ENCODE measurements around the gene ACVR1.

Gene ACVR1

DNA sequence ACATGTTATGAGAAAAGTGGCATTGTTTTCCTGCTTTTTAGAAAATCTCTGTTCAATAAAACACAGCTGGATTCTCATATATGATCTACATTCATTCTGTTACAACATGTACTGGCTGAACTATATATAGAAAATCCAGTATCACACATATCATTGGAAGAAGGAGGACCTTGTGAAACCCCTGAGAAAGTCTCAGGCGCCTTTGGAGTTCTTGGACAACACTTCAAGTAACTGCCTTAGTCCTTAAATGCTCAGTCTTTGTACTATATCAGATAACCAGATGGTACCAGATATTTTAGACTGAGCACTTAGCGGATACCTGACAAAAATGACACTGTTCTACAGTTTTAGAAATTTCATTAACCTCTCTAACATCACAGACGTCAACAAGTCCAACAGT is 72.2 kb downstream of the ACVR1 start:
- TF ChIP-seq CSRNP3 (CRISPR knock-in tag; IDR thresholded peaks at IDR 0.05) (no peak), RARB (CRISPR knock-in tag; IDR thresholded peaks at IDR 0.05) (no peak), BACH2 (CRISPR knock-in tag; IDR thresholded peaks at IDR 0.05; ENCODE audit: borderline replicate concordance) (no peak), OSR1 (CRISPR knock-in tag; IDR thresholded peaks at IDR 0.05) (no peak), ZFP30 (CRISPR knock-in tag; IDR thresholded peaks at IDR 0.05) (no peak), ZNF565 (CRISPR knock-in tag; conservative IDR thresholded peaks at IDR 0.05; ENCODE audit: low read depth) (no peak), ZC3H10 (CRISPR knock-in tag; IDR thresholded peaks at IDR 0.05) (no peak), GLIS3 (CRISPR knock-in tag; IDR thresholded peaks at IDR 0.05) (no peak), ESRRG (CRISPR knock-in tag; IDR thresholded peaks at IDR 0.05) (no peak)
- TF ChIP-seq, protein P1, sequence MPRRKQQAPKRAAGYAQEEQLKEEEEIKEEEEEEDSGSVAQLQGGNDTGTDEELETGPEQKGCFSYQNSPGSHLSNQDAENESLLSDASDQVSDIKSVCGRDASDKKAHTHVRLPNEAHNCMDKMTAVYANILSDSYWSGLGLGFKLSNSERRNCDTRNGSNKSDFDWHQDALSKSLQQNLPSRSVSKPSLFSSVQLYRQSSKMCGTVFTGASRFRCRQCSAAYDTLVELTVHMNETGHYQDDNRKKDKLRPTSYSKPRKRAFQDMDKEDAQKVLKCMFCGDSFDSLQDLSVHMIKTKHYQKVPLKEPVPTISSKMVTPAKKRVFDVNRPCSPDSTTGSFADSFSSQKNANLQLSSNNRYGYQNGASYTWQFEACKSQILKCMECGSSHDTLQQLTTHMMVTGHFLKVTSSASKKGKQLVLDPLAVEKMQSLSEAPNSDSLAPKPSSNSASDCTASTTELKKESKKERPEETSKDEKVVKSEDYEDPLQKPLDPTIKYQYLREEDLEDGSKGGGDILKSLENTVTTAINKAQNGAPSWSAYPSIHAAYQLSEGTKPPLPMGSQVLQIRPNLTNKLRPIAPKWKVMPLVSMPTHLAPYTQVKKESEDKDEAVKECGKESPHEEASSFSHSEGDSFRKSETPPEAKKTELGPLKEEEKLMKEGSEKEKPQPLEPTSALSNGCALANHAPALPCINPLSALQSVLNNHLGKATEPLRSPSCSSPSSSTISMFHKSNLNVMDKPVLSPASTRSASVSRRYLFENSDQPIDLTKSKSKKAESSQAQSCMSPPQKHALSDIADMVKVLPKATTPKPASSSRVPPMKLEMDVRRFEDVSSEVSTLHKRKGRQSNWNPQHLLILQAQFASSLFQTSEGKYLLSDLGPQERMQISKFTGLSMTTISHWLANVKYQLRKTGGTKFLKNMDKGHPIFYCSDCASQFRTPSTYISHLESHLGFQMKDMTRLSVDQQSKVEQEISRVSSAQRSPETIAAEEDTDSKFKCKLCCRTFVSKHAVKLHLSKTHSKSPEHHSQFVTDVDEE (CRISPR knock-in tag; IDR thresholded peaks at IDR 0.05), result no peak
- TF ChIP-seq, protein P2, sequence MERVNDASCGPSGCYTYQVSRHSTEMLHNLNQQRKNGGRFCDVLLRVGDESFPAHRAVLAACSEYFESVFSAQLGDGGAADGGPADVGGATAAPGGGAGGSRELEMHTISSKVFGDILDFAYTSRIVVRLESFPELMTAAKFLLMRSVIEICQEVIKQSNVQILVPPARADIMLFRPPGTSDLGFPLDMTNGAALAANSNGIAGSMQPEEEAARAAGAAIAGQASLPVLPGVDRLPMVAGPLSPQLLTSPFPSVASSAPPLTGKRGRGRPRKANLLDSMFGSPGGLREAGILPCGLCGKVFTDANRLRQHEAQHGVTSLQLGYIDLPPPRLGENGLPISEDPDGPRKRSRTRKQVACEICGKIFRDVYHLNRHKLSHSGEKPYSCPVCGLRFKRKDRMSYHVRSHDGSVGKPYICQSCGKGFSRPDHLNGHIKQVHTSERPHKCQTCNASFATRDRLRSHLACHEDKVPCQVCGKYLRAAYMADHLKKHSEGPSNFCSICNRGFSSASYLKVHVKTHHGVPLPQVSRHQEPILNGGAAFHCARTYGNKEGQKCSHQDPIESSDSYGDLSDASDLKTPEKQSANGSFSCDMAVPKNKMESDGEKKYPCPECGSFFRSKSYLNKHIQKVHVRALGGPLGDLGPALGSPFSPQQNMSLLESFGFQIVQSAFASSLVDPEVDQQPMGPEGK (CRISPR knock-in tag; IDR thresholded peaks at IDR 0.05; ENCODE audit: borderline replicate concordance), result no peak

DNA sequence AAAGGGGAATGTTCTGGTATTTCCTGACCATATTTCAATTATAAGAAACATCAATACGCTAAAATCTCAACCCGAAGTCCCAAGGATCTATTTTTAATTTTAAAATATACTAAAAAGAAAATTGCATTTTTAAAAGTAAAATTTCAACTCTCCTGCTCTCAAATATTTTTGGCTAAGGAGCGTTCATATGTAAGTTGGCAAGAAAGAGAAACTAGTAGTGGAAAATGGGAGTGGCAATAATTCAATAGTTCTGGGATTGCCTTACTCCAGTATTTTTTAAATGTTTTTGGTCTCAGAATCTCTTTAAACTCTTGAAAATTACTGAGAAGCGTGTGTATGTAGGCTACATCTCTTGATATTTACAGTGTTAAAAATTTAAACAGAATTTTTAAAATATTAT is 72.7 kb downstream of the ACVR1 start:
- no peak for ATAC-seq
- TF ChIP-seq PPARA (CRISPR knock-in tag; IDR thresholded peaks at IDR 0.05; ENCODE audit: borderline replicate concordance), result no peak
- TF ChIP-seq CSRNP3 (CRISPR knock-in tag; IDR thresholded peaks at IDR 0.05), result no peak
- TF ChIP-seq GLIS3 (CRISPR knock-in tag; IDR thresholded peaks at IDR 0.05), result no peak
- no peak for TF ChIP-seq ESRRG (CRISPR knock-in tag; IDR thresholded peaks at IDR 0.05)
- no peak for TF ChIP-seq ZFP3 (CRISPR knock-in tag; IDR thresholded peaks at IDR 0.05)
- no peak for TF ChIP-seq BACH2 (CRISPR knock-in tag; IDR thresholded peaks at IDR 0.05; ENCODE audit: borderline replicate concordance)
- TF ChIP-seq POU6F1 (CRISPR knock-in tag; IDR thresholded peaks at IDR 0.05; ENCODE audit: borderline replicate concordance, low read depth), result no peak
- no peak for TF ChIP-seq CSDC2 (CRISPR knock-in tag; IDR thresholded peaks at IDR 0.05)
- no peak for TF ChIP-seq ZNF70 (CRISPR knock-in tag; IDR thresholded peaks at IDR 0.05)
- TF ChIP-seq OSR1 (CRISPR knock-in tag; IDR thresholded peaks at IDR 0.05), result no peak
- no peak for TF ChIP-seq ISL1 (CRISPR knock-in tag; IDR thresholded peaks at IDR 0.05)
- TF ChIP-seq RARB (CRISPR knock-in tag; IDR thresholded peaks at IDR 0.05), result no peak
- TF ChIP-seq ZNF565 (CRISPR knock-in tag; conservative IDR thresholded peaks at IDR 0.05; ENCODE audit: low read depth), result no peak
- TF ChIP-seq, protein P1 (CRISPR knock-in tag; IDR thresholded peaks at IDR 0.05), result no peak
- no peak for TF ChIP-seq SNAI2 (CRISPR knock-in tag; IDR thresholded peaks at IDR 0.05)
- no peak for TF ChIP-seq CREB5 (CRISPR knock-in tag; IDR thresholded peaks at IDR 0.05; ENCODE audit: low read depth)
- no peak for TF ChIP-seq ZC3H10 (CRISPR knock-in tag; IDR thresholded peaks at IDR 0.05)
- TF ChIP-seq, protein P2 (CRISPR knock-in tag; IDR thresholded peaks at IDR 0.05; ENCODE audit: borderline replicate concordance), result no peak

More for the DNA sequence above, 72.2 kb downstream of the ACVR1 start:
- ATAC-seq, result no peak

All from SK-N-SH treated with all-trans-retinoic acid at 6 μM for 48 hours (cell line).